K562 (cell line): ENCODE measurements around the gene TUBD1. TPM values are rescaled to one million over a fixed set of nuclear protein-coding genes. Genes with fewer than 3 reads are reported as not detected.

Experiments
- ATF1 ChIP-seq, 2 experiments: fragments of 450-650 bp in 1 of 2; IDR thresholded peaks; 2 replicates each; pipeline ENCODE4 v1.6.1; 2016; ENCODE audit warnings: missing compliant biosample characterization in 1 of 2, missing genetic modification characterization in 1 of 2
- BACH1 ChIP-seq: fragments of 200-800 bp; sonication (Bioruptor generic); IDR thresholded peaks from 2 replicates; pipeline ENCODE4 v1.6.1; 2016; ENCODE audit warnings: missing genetic modification characterization, missing compliant biosample characterization
- DDX20 ChIP-seq: fragments of 450-650 bp; IDR thresholded peaks from 2 replicates; pipeline ENCODE4 v1.6.1; 2016; ENCODE audit warnings: missing genetic modification characterization, low read depth, mild to moderate bottlenecking, missing compliant biosample characterization, moderate library complexity
- FOXK1 ChIP-seq: sonication (generic); formaldehyde crosslinking; IDR thresholded peaks from 2 replicates; pipeline ENCODE4 v1.8.0; 2022; ENCODE audit warnings: missing genetic modification reagents, mild to moderate bottlenecking, borderline replicate concordance
- NONO ChIP-seq, 2 experiments: fragments of 200-400 bp in 1 of 2; fragments of 450-650 bp in 1 of 2; formaldehyde crosslinking in 1 of 2; IDR thresholded peaks; 2 replicates each; pipeline ENCODE4 v1.6.1; 2017; ENCODE audit warnings: low read depth in 2 of 2, mild to moderate bottlenecking in 2 of 2, moderate library complexity in 2 of 2, low read length in 1 of 2
- OTX1 ChIP-seq: fragments of 450-650 bp; formaldehyde crosslinking; IDR thresholded peaks from 2 replicates; pipeline ENCODE4 v1.4.0; 2022; ENCODE audit warnings: mild to moderate bottlenecking
- TCF3 ChIP-seq: sonication (generic); formaldehyde crosslinking; IDR thresholded peaks from 2 replicates; pipeline ENCODE4 v1.4.0; 2020; ENCODE audit warnings: mild to moderate bottlenecking, missing genetic modification reagents
- TEAD1 ChIP-seq, 2 experiments: fragments of 450-650 bp in 1 of 2; sonication (generic) in 1 of 2; formaldehyde crosslinking; IDR thresholded peaks; 2 replicates each; pipeline versions ENCODE4 v1.4.0 to v1.8.0; 2020 to 2022; ENCODE audit warnings: mild to moderate bottlenecking in 2 of 2, missing genetic modification reagents in 1 of 2
- ZNF175 ChIP-seq: fragments of 200-800 bp; sonication (Bioruptor generic); IDR thresholded peaks from 2 replicates; pipeline ENCODE4 v1.6.1; 2016; ENCODE audit warnings: low read depth, mild to moderate bottlenecking, missing genetic modification characterization, missing compliant biosample characterization
- polyA plus RNA-seq, 8 experiments: library from polyadenylated mRNA; depleted of rRNA in 4 of 8; stranded (reverse) in 5 of 8; unstranded in 3 of 8; fragments of >200 nt; fragmentation: Nextera tagmentation in 2 of 8; fragmentation: Illumina TruSeq in 1 of 8; extraction: Ambion mirVana in 2 of 8; extraction: Trizol in 1 of 8; gene quantifications; 2 replicates each; pipeline versions ENCODE4 v1.2.1 to v1.2.3, GENCODE V29; 2011 to 2014; ENCODE audit warnings: inconsistent platforms in 1 of 8, missing spikeins in 1 of 8
- total RNA-seq, 7 experiments: library from RNA; depleted of rRNA in 6 of 7; stranded (reverse); fragments of >200 nt in 6 of 7; fragmentation: Illumina TruSeq in 2 of 7; extraction: Trizol in 2 of 7; gene quantifications; 2 replicates each; pipeline versions ENCODE4 v1.2.1 to v1.2.3, GENCODE V29; 2011 to 2021; ENCODE audit warnings: low replicate concordance in 1 of 7
- TF ChIP-seq, protein P1 (sequence below): fragments of 200-800 bp; sonication (Bioruptor generic); IDR thresholded peaks from 2 replicates; pipeline ENCODE4 v1.6.1; 2017; ENCODE audit warnings: missing genetic modification characterization, missing compliant biosample characterization
- TF ChIP-seq, protein P2 (sequence below), 3 experiments: fragments of 200-800 bp in 1 of 3; fragments of 250-450 bp in 1 of 3; fragments of 450-650 bp in 1 of 3; sonication (Bioruptor Pico) in 1 of 3; sonication (Bioruptor generic) in 1 of 3; formaldehyde crosslinking in 1 of 3; IDR thresholded peaks; 2 replicates each; pipeline versions ENCODE4 v1.6.1 to v1.8.0; 2016 to 2022; ENCODE audit warnings: mild to moderate bottlenecking in 2 of 3, missing genetic modification characterization in 2 of 3, missing compliant biosample characterization in 1 of 3, moderate library complexity in 1 of 3
- TF ChIP-seq, protein P3 (sequence below): sonication (generic); formaldehyde crosslinking; IDR thresholded peaks from 2 replicates; pipeline ENCODE4 v1.8.1; 2023; ENCODE audit warnings: mild to moderate bottlenecking, missing genetic modification reagents
- TF ChIP-seq, protein P4 (sequence below): fragments of 450-650 bp; formaldehyde crosslinking; IDR thresholded peaks from 2 replicates; pipeline ENCODE4 v1.4.0; 2022; ENCODE audit warnings: missing genetic modification characterization
- TF ChIP-seq, protein P5 (sequence below): IDR thresholded peaks from 2 replicates; pipeline ENCODE4 v1.6.1; 2011; ENCODE audit not compliant: insufficient read length; ENCODE audit errors: extremely low read depth
- TF ChIP-seq, protein P6 (sequence below): fragments of 250-450 bp; sonication (Bioruptor Pico); IDR thresholded peaks from 2 replicates; pipeline ENCODE4 v1.8.0; 2022; ENCODE audit warnings: inconsistent platforms, mild to moderate bottlenecking, moderate library complexity, borderline replicate concordance

TUBD1 gene
- total and polyA plus RNA-seq, 9 of the 15 experiments (the other 6 are each of a cell fraction or from before 2014, with no cell fraction given) = 10.8 to 35.3 (median 17.9) TPM

- TF ChIP-seq, protein P1, sequence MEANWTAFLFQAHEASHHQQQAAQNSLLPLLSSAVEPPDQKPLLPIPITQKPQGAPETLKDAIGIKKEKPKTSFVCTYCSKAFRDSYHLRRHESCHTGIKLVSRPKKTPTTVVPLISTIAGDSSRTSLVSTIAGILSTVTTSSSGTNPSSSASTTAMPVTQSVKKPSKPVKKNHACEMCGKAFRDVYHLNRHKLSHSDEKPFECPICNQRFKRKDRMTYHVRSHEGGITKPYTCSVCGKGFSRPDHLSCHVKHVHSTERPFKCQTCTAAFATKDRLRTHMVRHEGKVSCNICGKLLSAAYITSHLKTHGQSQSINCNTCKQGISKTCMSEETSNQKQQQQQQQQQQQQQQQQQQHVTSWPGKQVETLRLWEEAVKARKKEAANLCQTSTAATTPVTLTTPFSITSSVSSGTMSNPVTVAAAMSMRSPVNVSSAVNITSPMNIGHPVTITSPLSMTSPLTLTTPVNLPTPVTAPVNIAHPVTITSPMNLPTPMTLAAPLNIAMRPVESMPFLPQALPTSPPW (CRISPR knock-in tag) = peak; percentile 27; the same call in 1 of the 2 replicates
- TF ChIP-seq ZNF175 (no peak; the same call in 1 of the 2 replicates), FOXK1 (CRISPR knock-in tag) (no peak; the same call in 1 of the 2 replicates), BACH1 (tag) (no peak; the same call in 1 of the 2 replicates), OTX1 (CRISPR knock-in tag) (peak; percentile 99), NONO (IDR thresholded peaks at IDR 0.05; ENCODE audit: low read depth in 2 of 2, low read length in 1 of 2) (peak in 1 of 2 experiments; percentile 48; a peak in 2 of 4 replicates), DDX20 (tag) (no peak), TCF3 (CRISPR knock-in tag) (no peak; the same call in 1 of the 2 replicates), ATF1 (CRISPR knock-in tag; IDR thresholded peaks at IDR 0.05) (no peak), ATF1 (tag; IDR thresholded peaks at IDR 0.05) (no peak; the same call in 1 of the 2 replicates), TEAD1 (CRISPR knock-in tag; IDR thresholded peaks at IDR 0.05) (peak in 1 of 2 experiments; percentile 61; a peak in 2 of 4 replicates)
- TF ChIP-seq, protein P2, sequence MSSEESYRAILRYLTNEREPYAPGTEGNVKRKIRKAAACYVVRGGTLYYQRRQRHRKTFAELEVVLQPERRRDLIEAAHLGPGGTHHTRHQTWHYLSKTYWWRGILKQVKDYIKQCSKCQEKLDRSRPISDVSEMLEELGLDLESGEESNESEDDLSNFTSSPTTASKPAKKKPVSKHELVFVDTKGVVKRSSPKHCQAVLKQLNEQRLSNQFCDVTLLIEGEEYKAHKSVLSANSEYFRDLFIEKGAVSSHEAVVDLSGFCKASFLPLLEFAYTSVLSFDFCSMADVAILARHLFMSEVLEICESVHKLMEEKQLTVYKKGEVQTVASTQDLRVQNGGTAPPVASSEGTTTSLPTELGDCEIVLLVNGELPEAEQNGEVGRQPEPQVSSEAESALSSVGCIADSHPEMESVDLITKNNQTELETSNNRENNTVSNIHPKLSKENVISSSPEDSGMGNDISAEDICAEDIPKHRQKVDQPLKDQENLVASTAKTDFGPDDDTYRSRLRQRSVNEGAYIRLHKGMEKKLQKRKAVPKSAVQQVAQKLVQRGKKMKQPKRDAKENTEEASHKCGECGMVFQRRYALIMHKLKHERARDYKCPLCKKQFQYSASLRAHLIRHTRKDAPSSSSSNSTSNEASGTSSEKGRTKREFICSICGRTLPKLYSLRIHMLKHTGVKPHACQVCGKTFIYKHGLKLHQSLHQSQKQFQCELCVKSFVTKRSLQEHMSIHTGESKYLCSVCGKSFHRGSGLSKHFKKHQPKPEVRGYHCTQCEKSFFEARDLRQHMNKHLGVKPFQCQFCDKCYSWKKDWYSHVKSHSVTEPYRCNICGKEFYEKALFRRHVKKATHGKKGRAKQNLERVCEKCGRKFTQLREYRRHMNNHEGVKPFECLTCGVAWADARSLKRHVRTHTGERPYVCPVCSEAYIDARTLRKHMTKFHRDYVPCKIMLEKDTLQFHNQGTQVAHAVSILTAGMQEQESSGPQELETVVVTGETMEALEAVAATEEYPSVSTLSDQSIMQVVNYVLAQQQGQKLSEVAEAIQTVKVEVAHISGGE (CRISPR knock-in tag; IDR thresholded peaks at IDR 0.05) = peak in 1 of 3 experiments; percentile 95; a peak in 2 of 6 replicates
- TF ChIP-seq, protein P3, sequence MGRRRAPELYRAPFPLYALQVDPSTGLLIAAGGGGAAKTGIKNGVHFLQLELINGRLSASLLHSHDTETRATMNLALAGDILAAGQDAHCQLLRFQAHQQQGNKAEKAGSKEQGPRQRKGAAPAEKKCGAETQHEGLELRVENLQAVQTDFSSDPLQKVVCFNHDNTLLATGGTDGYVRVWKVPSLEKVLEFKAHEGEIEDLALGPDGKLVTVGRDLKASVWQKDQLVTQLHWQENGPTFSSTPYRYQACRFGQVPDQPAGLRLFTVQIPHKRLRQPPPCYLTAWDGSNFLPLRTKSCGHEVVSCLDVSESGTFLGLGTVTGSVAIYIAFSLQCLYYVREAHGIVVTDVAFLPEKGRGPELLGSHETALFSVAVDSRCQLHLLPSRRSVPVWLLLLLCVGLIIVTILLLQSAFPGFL (CRISPR knock-in tag) = no peak
- TF ChIP-seq, protein P4, sequence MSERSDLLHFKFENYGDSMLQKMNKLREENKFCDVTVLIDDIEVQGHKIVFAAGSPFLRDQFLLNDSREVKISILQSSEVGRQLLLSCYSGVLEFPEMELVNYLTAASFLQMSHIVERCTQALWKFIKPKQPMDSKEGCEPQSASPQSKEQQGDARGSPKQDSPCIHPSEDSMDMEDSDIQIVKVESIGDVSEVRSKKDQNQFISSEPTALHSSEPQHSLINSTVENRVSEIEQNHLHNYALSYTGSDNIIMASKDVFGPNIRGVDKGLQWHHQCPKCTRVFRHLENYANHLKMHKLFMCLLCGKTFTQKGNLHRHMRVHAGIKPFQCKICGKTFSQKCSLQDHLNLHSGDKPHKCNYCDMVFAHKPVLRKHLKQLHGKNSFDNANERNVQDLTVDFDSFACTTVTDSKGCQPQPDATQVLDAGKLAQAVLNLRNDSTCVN (CRISPR knock-in tag) = peak; percentile 96
- TF ChIP-seq, protein P5, sequence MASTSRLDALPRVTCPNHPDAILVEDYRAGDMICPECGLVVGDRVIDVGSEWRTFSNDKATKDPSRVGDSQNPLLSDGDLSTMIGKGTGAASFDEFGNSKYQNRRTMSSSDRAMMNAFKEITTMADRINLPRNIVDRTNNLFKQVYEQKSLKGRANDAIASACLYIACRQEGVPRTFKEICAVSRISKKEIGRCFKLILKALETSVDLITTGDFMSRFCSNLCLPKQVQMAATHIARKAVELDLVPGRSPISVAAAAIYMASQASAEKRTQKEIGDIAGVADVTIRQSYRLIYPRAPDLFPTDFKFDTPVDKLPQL = no peak
- TF ChIP-seq, protein P6, sequence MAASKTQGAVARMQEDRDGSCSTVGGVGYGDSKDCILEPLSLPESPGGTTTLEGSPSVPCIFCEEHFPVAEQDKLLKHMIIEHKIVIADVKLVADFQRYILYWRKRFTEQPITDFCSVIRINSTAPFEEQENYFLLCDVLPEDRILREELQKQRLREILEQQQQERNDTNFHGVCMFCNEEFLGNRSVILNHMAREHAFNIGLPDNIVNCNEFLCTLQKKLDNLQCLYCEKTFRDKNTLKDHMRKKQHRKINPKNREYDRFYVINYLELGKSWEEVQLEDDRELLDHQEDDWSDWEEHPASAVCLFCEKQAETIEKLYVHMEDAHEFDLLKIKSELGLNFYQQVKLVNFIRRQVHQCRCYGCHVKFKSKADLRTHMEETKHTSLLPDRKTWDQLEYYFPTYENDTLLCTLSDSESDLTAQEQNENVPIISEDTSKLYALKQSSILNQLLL = no peak
Measured at GRCh38 chr17:59842901-59843652, 49.7 kb downstream of the TUBD1 start (continued).
